Measurements from ENCODE around the gene ROBO3. TPM values are rescaled to one million over a fixed set of nuclear protein-coding genes. Genes with fewer than 3 reads are reported as not detected.

The ROBO3 gene
- total and polyA plus RNA-seq, 10 of the 15 experiments (the other 5 are each of a cell fraction or from before 2014, with no cell fraction given), result 0.10 to 0.63 (median 0.31) TPM; not detected in 2

DNA sequence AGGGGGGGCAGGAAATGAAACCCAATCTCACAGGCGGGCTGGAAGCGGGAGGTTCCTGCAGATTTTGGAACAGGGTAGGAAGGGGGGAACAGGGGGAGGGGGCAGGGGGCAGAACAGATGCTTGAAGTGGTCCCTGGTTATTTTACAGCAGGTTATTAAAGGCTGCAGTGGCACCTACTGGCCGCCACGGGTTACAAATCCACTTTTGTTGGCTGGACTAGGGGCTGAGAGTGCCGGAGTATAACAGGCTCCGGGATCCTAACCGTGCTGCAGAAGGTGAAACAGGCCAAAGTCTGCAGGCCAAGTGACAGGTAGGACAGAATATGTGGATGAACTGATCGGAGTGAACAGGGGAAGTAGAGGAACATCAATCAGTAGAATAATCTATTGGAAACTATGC is 2.5 kb downstream of the ROBO3 start:
- H3K4me3 ChIP-seq, result no peak overlapping the region
- no peak overlapping the region for H3K4me2 ChIP-seq (ENCODE audit: control insufficient read depth, insufficient read depth)
- H2AFZ ChIP-seq (ENCODE audit: control insufficient read depth, low read depth, low read length), result no peak overlapping the region
- ChIA-PET CTCF (interaction anchor here (0.9 to 1.6 kb wide), 5 partner anchors 21 to 228 kb away, joined by 3 to 5 read pairs (median 4); no protein-coding TSS in a partner anchor), RAD21 (ENCODE audit: unreplicated experiment) (interaction anchor here (0.8 kb wide), 1 partner anchor 283 kb away, joined by 4 read pairs; no protein-coding TSS in a partner anchor), SMC1A (ENCODE audit: uncharacterized antibody, unreplicated experiment) (no interaction called here), POLR2A (interaction anchor here (1.1 kb wide), 1 partner anchor 10 kb away, joined by 4 read pairs; no protein-coding TSS in a partner anchor)
- in situ Hi-C loops (cut with MboI), result no loop called here
- no peak overlapping the region for H3K27ac ChIP-seq (ENCODE audit: control insufficient read depth, insufficient read depth)
- peak; percentile 79 for ATAC-seq
- H3K36me3 ChIP-seq (ENCODE audit: control insufficient read depth in 2 of 2, insufficient read depth in 2 of 2, low read length in 1 of 2), result no peaks in the 10 kb centered on the region
- WGBS (ENCODE audit: insufficient coverage, insufficient replicate concordance, low lambda C conversion rate, missing lambda C conversion rate), result 0% methylated on average over 6 of the region's 8 CpGs
- no TSS peak for BruUV-seq (replicated peaks)
- H3K79me2 ChIP-seq (ENCODE audit: control insufficient read depth, insufficient read depth, low read length), result no peaks in the 10 kb centered on the region
- intact Hi-C loops (cut with micrococcal nuclease; ENCODE audit: unreplicated experiment), result loop anchor here (5.0 kb wide), 1 partner anchor 465 kb away; no protein-coding TSS in a partner anchor
- H3K27me3 ChIP-seq (replicated peaks in 1 of 2; ENCODE audit: control insufficient read depth in 2 of 2, insufficient read depth in 2 of 2, low read length in 1 of 2), result peaks cover 30 to 31% of the 10 kb centered on the region in 2 experiments
- TF ChIP-seq RAD21 (IDR thresholded peaks at IDR 0.05; ENCODE audit: insufficient read depth, low read depth, low read length) (peak; percentile 35), KDM1A (IDR thresholded peaks at IDR 0.05; ENCODE audit: borderline replicate concordance) (no peak), SMC3 (IDR thresholded peaks at IDR 0.05; ENCODE audit: borderline replicate concordance, low read length) (peak; percentile 11; the same call in 1 of the 2 replicates)
- TF ChIP-seq, protein P1, sequence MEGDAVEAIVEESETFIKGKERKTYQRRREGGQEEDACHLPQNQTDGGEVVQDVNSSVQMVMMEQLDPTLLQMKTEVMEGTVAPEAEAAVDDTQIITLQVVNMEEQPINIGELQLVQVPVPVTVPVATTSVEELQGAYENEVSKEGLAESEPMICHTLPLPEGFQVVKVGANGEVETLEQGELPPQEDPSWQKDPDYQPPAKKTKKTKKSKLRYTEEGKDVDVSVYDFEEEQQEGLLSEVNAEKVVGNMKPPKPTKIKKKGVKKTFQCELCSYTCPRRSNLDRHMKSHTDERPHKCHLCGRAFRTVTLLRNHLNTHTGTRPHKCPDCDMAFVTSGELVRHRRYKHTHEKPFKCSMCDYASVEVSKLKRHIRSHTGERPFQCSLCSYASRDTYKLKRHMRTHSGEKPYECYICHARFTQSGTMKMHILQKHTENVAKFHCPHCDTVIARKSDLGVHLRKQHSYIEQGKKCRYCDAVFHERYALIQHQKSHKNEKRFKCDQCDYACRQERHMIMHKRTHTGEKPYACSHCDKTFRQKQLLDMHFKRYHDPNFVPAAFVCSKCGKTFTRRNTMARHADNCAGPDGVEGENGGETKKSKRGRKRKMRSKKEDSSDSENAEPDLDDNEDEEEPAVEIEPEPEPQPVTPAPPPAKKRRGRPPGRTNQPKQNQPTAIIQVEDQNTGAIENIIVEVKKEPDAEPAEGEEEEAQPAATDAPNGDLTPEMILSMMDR (IDR thresholded peaks at IDR 0.05 in 2 of 3, conservative IDR thresholded peaks at IDR 0.05 in 1 of 3; ENCODE audit: control insufficient read depth in 2 of 3, extremely low read depth in 1 of 3, insufficient read depth in 1 of 3, low read depth in 3 of 3, low read length in 3 of 3), result peak; percentile 33 to 46 (median 36); a peak in 4 of 6 replicates
- DNase-seq (ENCODE audit: low read depth, low spot score), result no peak
- H3K9me3 ChIP-seq (replicated peaks; ENCODE audit: control insufficient read depth, insufficient read depth, low read length), result no peaks in the 10 kb centered on the region
- H3K9ac ChIP-seq (ENCODE audit: control insufficient read depth, insufficient read depth, low read length), result no peak overlapping the region
- H4K20me1 ChIP-seq (ENCODE audit: control insufficient read depth, insufficient read depth), result no peaks in the 10 kb centered on the region
- H3K4me1 ChIP-seq (ENCODE audit: control insufficient read depth, insufficient read depth, low read length), result no peaks in the 10 kb centered on the region
- no peak for FAIRE-seq
